Measurements from ENCODE around the gene KRTCAP2.
A peak's percentile ranks its signal among the peaks of the same experiment; 100 is the strongest.
"Not testable (repeated sequence)": the region's sequence is repeated elsewhere in the genome, so short reads cannot be mapped to it uniquely, and the experiment has no call there.

KRTCAP2 gene

DNA sequence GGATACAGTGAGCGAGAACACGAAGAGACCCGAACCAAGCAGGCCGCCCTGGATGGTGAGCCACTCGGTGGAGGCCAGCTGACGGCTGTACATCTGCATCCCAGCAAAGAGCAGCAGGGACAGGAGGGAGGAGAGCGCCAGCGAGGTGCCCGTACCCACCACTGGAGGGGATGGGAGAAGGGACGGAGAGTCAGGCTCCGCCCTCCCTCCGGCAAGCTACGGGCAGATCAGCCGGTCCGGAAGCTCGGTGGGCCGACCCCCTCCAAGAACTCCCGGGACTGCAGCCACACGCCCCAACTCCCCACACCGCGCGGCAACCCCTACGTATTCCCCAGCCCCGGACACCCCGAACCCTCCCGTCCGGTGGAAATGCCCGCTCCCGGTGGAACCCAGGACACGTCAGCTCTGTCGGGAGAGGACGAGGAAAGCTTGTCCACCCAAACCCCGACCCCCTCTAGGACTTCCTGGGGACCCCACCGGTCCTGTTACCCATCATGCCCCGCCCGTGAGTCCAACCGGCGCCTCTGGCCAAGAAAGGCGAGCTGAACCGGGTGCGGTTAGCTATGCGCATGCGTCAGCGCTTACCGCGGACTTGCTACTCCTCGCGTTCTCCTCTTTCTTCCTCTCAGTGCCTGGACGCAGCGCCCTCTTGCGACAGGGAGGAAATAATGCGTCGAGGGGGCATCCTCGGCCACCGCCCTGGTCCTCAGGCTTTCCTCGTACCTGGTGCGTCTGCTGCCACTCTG is at the start of gene KRTCAP2:
Gene KRTCAP2, minus strand, starts transcription at position 573 of the 746 bp plus-strand sequence. Its CDS starts 80 bp downstream, at position 493.
- no peaks in the 10 kb centered on the region for H3K9me3 ChIP-seq (ENCODE audit: low read depth, low read length)
- peak within 1 kb of the TSS; percentile 93 for H3K27ac ChIP-seq
- TF ChIP-seq FOXP2 (optimal IDR thresholded peaks at IDR 0.05; ENCODE audit: control extremely low read depth, extremely low read length, insufficient read depth) (no peak), POLR2AphosphoS5 (IDR thresholded peaks at IDR 0.05; ENCODE audit: borderline replicate concordance, low read depth, low read length) (peak; percentile 94), EZH2 (IDR thresholded peaks at IDR 0.05) (no peak)
- peak; percentile 73 for DNase-seq (ENCODE audit: low read depth, low spot score)
- peaks cover 12% of the 10 kb centered on the region for H3K36me3 ChIP-seq (ENCODE audit: insufficient read depth, low read length)
- H3K9ac ChIP-seq (ENCODE audit: insufficient read length) = peak within 1 kb of the TSS; percentile 92
- peak within 1 kb of the TSS; percentile 92 for H3K4me3 ChIP-seq

DNA sequence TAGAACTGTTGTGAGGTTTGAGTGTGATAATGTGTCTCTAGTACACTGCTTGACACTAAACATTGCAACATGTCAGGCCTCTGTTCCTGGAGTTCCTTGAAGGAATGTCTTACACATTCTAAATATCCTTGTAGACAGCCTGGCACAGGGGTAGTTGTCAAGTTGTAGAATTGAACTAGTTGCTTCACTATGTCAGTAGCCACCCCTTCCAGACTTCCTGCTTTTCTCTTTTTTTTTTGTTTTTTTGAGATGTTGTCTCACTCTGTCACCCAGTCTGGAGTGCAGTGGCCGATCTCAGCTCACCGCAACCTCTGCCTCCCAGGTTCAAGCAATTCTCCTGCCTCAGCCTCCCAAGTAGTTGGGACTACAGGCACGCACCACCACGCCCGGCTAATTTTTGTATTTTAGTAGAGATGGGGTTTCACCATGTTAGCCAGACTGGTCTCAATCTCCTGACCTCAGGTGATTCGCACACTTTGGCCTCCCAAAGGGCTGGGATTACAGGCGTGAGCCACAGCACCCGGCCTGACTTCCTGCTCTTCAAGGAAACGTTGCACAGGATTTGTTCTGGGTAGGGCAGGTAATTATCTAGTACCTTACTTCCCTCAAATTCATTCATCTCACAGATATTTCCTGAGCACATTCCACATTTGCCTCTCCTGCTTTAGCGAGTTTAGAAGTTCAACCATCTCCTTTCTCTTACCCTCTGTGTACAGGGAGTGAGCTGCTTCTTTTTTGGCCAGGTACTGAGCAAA is 47.3 kb upstream of the KRTCAP2 start:
- peak overlapping the region; percentile 68 for H3K27ac ChIP-seq
- H3K36me3 ChIP-seq (ENCODE audit: insufficient read depth, low read length); DNase-seq (ENCODE audit: low read depth, low spot score); H3K4me3 ChIP-seq; H3K9me3 ChIP-seq (ENCODE audit: low read depth, low read length); H3K9ac ChIP-seq (ENCODE audit: insufficient read length): not testable (repeated sequence)

DNA sequence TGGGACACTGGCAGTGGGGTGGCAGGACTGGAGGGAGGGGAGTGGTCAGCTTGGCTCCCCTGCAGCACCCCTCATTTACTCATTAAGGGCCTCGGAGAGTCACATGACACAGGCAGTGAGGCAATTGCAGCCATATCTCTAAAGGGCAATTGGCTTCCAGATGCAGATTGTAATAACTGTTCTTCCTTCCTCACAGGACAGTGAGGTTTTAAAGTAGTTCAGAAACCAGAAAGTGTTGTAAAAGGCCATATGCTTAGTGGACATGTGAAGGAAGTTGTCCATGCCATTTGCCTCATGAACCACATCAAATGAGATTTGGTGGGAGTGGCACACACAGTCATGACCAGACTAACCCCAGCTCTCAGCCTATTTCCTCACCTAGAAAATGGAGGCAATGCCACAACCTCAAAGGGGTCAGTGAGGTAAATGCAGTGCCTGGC is 46.5 kb upstream of the KRTCAP2 start:
- Histone ChIP-seq H3K9ac (ENCODE audit: insufficient read length) (no peak overlapping the region), H3K9me3 (ENCODE audit: low read depth, low read length) (no peaks in the 10 kb centered on the region), H3K36me3 (ENCODE audit: insufficient read depth, low read length) (no peaks in the 10 kb centered on the region), H3K27ac (peak overlapping the region; percentile 78), H3K4me3 (no peak overlapping the region)
- no peak for DNase-seq (ENCODE audit: low read depth, low spot score)
- TF ChIP-seq FOXP2 (optimal IDR thresholded peaks at IDR 0.05; ENCODE audit: control extremely low read depth, extremely low read length, insufficient read depth) = no peak
- no peak for TF ChIP-seq EZH2 (IDR thresholded peaks at IDR 0.05)
- TF ChIP-seq POLR2AphosphoS5 (IDR thresholded peaks at IDR 0.05; ENCODE audit: borderline replicate concordance, low read depth, low read length) = no peak

DNA sequence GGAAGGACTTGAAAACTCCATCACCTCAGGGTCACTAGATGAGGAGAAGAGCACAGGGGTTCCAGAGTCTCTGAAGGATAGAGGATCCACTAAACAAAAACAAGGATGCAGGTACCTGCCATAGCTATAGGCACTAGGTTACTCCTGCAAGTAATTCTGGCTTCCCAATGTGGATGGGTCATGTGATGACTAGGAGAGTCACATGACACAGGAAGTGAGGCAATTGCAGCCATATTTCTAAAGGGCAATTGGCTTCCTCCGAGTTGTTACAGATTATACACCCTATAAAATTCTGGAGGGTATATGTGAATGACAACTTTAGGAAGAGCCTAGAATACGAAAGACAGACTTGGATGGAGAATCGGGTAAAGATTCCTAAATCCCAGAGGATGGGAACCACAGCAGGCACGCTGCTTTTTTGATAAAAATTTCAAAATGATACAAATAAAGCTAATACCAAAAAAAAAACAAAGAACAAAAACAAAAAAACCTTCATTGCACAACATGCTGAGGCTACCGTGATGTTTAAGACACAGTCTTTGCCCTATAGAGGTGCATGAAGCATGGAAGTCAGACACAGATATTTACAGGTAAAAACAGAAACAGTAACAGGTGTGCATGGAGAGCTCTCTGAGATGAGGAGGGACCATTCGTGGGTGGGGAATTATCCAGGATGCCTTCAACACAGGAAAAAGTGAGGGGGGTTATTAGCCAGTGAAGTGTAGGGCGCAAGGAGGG is 45.9 kb upstream of the KRTCAP2 start:
- TF ChIP-seq EZH2 (IDR thresholded peaks at IDR 0.05) (no peak), FOXP2 (optimal IDR thresholded peaks at IDR 0.05; ENCODE audit: control extremely low read depth, extremely low read length, insufficient read depth) (no peak), POLR2AphosphoS5 (IDR thresholded peaks at IDR 0.05; ENCODE audit: borderline replicate concordance, low read depth, low read length) (no peak)
- H3K9me3 ChIP-seq (ENCODE audit: low read depth, low read length) = no peaks in the 10 kb centered on the region
- DNase-seq (ENCODE audit: low read depth, low spot score) = peak; percentile 65
- H3K4me3 ChIP-seq = peak overlapping the region; percentile 50
- peak overlapping the region; percentile 78; the same call in 1 of the 2 replicates for H3K27ac ChIP-seq
- H3K36me3 ChIP-seq (ENCODE audit: insufficient read depth, low read length) = no peaks in the 10 kb centered on the region
- peak overlapping the region; percentile 10 for H3K9ac ChIP-seq (ENCODE audit: insufficient read length)

DNA sequence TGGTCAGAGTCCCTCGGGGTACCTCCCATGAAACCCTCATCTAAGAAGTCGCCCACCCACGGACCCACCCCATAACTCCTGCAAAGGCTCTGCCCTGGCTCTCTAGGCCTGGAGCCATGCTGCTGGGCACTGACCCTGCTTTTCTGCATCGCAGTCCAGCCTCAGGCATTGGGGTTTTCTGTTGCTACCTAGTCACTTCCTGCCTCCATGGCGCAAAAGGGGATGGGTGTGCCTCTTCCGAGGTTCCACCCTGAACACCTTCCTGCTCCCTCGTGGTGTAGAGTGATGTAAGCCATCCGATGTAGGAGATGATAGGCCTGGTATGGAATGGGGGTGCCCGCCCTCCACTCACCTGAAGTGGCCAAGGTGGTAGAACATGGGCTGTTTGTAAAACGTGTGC is 41.6 kb upstream of the KRTCAP2 start:
- H3K4me3 ChIP-seq; H3K27ac ChIP-seq; H3K9me3 ChIP-seq (ENCODE audit: low read depth, low read length); H3K9ac ChIP-seq (ENCODE audit: insufficient read length); H3K36me3 ChIP-seq (ENCODE audit: insufficient read depth, low read length); DNase-seq (ENCODE audit: low read depth, low spot score): not testable (repeated sequence)

DNA sequence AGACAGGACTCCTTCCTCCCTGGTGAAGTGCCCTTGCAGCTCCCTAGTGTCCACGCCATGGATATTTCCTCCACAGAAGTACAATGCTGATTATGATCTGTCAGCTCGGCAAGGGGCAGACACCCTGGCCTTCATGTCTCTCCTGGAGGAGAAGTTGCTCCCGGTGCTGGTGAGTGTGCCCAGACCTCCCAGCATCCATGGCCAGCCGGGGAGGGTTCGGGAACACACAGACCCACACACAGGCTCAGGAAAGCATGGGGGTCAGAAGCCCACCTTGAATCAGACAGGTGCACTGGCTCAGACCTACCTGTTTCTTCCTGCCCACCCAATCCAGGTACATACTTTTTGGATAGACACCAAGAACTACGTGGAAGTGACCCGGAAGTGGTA is 38.9 kb upstream of the KRTCAP2 start:
- H3K36me3 ChIP-seq (ENCODE audit: insufficient read depth, low read length); DNase-seq (ENCODE audit: low read depth, low spot score); H3K27ac ChIP-seq; H3K9ac ChIP-seq (ENCODE audit: insufficient read length); H3K4me3 ChIP-seq; H3K9me3 ChIP-seq (ENCODE audit: low read depth, low read length): not testable (repeated sequence)

DNA sequence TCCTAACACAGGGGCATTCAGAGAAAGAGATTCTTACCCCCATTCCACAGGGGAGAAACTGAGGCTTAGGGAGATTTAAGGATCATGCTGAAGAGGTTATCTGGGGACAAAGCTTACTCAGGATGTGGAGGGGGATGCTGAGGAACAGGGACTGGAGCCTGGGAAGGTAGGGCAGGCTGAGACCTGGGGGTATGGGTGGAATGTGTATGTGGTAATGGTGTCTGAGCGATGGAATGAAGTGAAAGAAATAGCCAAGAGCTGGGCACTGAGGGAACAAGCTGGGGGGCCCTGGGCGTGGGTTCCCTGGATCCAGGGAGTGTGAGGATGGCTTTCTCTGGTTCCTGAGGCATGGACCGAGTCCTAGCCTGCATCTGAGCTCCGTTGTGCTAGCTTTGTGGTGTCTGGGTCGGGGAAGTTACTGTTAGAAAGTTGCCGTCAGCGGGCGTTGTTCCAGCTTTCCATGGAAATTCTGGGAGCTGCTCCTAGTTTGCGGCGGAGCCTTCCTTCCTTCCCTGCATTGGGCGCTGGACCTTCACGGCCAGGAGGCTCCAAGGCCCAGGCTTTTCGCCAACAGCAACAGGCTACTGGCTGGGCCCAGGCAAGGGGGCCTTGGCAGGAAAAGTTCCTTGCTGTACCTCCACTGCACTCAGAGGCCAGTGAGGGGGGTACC is 38.4 kb upstream of the KRTCAP2 start:
- H3K36me3 ChIP-seq (ENCODE audit: insufficient read depth, low read length); H3K4me3 ChIP-seq; H3K27ac ChIP-seq; DNase-seq (ENCODE audit: low read depth, low spot score); H3K9me3 ChIP-seq (ENCODE audit: low read depth, low read length); H3K9ac ChIP-seq (ENCODE audit: insufficient read length): not testable (repeated sequence)

GRCh38 chr1:155210314-155211104 is 37.4 kb upstream of the KRTCAP2 start:
- no peaks in the 10 kb centered on the region for H3K9me3 ChIP-seq (ENCODE audit: low read depth, low read length)
- no peaks in the 10 kb centered on the region for H3K36me3 ChIP-seq (ENCODE audit: insufficient read depth, low read length)
- 0 out of 2 replicates have a peak overlapping the region, but pooled peaks have one; percentile 95 for H3K4me3 ChIP-seq
- no peak overlapping the region for H3K27ac ChIP-seq
- H3K9ac ChIP-seq (ENCODE audit: insufficient read length) = no peak overlapping the region
- DNase-seq (ENCODE audit: low read depth, low spot score) = no peak
- TF ChIP-seq FOXP2 (optimal IDR thresholded peaks at IDR 0.05; ENCODE audit: control extremely low read depth, extremely low read length, insufficient read depth) (no peak), EZH2 (IDR thresholded peaks at IDR 0.05) (no peak), POLR2AphosphoS5 (IDR thresholded peaks at IDR 0.05; ENCODE audit: borderline replicate concordance, low read depth, low read length) (no peak)
